Fibroblast of lung (primary cell): Measurements from ENCODE around the gene NOL6. TPM values are rescaled to one million over a fixed set of nuclear protein-coding genes. Genes with fewer than 3 reads are reported as not detected.
A peak's percentile ranks its signal among the peaks of the same experiment; 100 is the strongest.
"Not testable (repeated sequence)": the region's sequence is repeated elsewhere in the genome, so short reads cannot be mapped to it uniquely, and the experiment has no call there.

Experiments used
- DNase-seq, 2 donors: peaks; one replicate each; pipeline versions ENCODE4 v3.0.0 to v3.0.0-alpha.2; 2010; ENCODE audit warnings: low read depth in 2 of 2
- H2AFZ ChIP-seq: 2 replicates; pipeline ENCODE4 v1.5.1; 2012; ENCODE audit warnings: low read length, control low read depth, inconsistent platforms
- H3K27ac ChIP-seq: 2 replicates; pipeline ENCODE4 v1.5.1; 2011; ENCODE audit warnings: low read length, control low read depth; ENCODE audit not compliant: insufficient read depth
- H3K27me3 ChIP-seq: 2 replicates; pipeline ENCODE4 v1.5.1; 2011; ENCODE audit warnings: mild to moderate bottlenecking, low read length; ENCODE audit not compliant: control insufficient read depth, insufficient read depth
- H3K36me3 ChIP-seq: 2 replicates; pipeline ENCODE4 v1.5.1; 2011; ENCODE audit warnings: low read length; ENCODE audit not compliant: control insufficient read depth, insufficient read depth
- H3K4me1 ChIP-seq: 2 replicates; pipeline ENCODE4 v1.5.1; 2011; ENCODE audit warnings: low read length; ENCODE audit not compliant: control insufficient read depth, insufficient read depth; ENCODE audit errors: extremely low read depth
- H3K4me2 ChIP-seq: 2 replicates; pipeline ENCODE4 v1.5.1; 2011; ENCODE audit warnings: low read length, control low read depth; ENCODE audit not compliant: insufficient read depth; ENCODE audit errors: extremely low read depth
- H3K4me3 ChIP-seq, 4 experiments: fragments of 200-600 bp in 1 of 4; sonication (generic) in 1 of 4; replicated peaks in 1 of 4; 2 replicates each; pipeline ENCODE4 v1.5.1; 2011 to 2016; ENCODE audit warnings: low read length in 4 of 4, low read depth in 3 of 4, mild to moderate bottlenecking in 3 of 4, control low read depth in 2 of 4, inconsistent platforms in 1 of 4, mixed read lengths in 1 of 4; ENCODE audit not compliant: insufficient read depth in 1 of 4; ENCODE audit errors: control extremely low read depth in 1 of 4
- H3K79me2 ChIP-seq: 2 replicates; pipeline ENCODE4 v1.5.1; 2012; ENCODE audit warnings: mild to moderate bottlenecking, low read length, inconsistent platforms; ENCODE audit not compliant: control insufficient read depth, insufficient read depth
- H3K9ac ChIP-seq: 2 replicates; pipeline ENCODE4 v1.5.1; 2011; ENCODE audit warnings: mild to moderate bottlenecking, low read length, control low read depth; ENCODE audit not compliant: insufficient read depth
- H3K9me3 ChIP-seq: 2 replicates; pipeline ENCODE4 v1.5.1; 2012; ENCODE audit warnings: low read depth, low read length; ENCODE audit not compliant: control insufficient read depth, insufficient read depth
- H4K20me1 ChIP-seq: 2 replicates; pipeline ENCODE4 v1.5.1; 2011; ENCODE audit warnings: low read length; ENCODE audit not compliant: control insufficient read depth, insufficient read depth; ENCODE audit errors: extremely low read depth
- CTCF ChIP-seq, 2 donors: IDR thresholded peaks in 1 of 2; conservative IDR thresholded peaks in 1 of 2; 1 replicate in 1 of 2; 2 replicates in 1 of 2; pipeline ENCODE4 v1.5.1; 2011 to 2012; ENCODE audit warnings: low read length in 2 of 2, control low read depth in 1 of 2, inconsistent platforms in 1 of 2, low read depth in 1 of 2, mild to moderate bottlenecking in 1 of 2
- EZH2 ChIP-seq: IDR thresholded peaks from 2 replicates; pipeline ENCODE4 v1.5.1; 2012; ENCODE audit warnings: low read length, control low read depth, mild to moderate bottlenecking; ENCODE audit errors: missing control alignments
- polyA plus RNA-seq, 2 donors: library from polyadenylated mRNA; depleted of rRNA in 1 of 2; stranded (reverse) in 1 of 2; unstranded in 1 of 2; fragments of >200 nt; gene quantifications; 2 replicates each; pipeline ENCODE4 v1.2.1, GENCODE V29; 2011 to 2012; ENCODE audit warnings: missing spikeins in 1 of 2
- total RNA-seq: library from RNA; depleted of rRNA; stranded (reverse); fragments of >200 nt; gene quantifications from 2 replicates; pipeline ENCODE4 v1.2.1, GENCODE V29; 2014

Gene NOL6
- total and polyA plus RNA-seq, 2 donors (not counting 1 experiment from before 2014, with no cell fraction given): 15.2 to 24.4 TPM

GRCh38 chr9:33425128-33425533 lies 48.6 kb downstream of the NOL6 start:
- H3K27me3 ChIP-seq: peaks cover 2% of the 10 kb centered on the region
- no peak overlapping the region for H3K4me3 ChIP-seq
- H3K9ac ChIP-seq: no peak overlapping the region
- no peaks in the 10 kb centered on the region for H3K9me3 ChIP-seq
- H3K4me2 ChIP-seq: no peak overlapping the region
- H3K4me1 ChIP-seq: no peaks in the 10 kb centered on the region
- DNase-seq: peak; percentile 26 to 34
- TF ChIP-seq CTCF (conservative IDR thresholded peaks at IDR 0.05 in 1 of 2, IDR thresholded peaks at IDR 0.05 in 1 of 2; ENCODE audit: low read depth in 1 of 2, low read length in 2 of 2): no peak
- TF ChIP-seq EZH2: no peak
- no peaks in the 10 kb centered on the region for H3K79me2 ChIP-seq
- no peaks in the 10 kb centered on the region for H4K20me1 ChIP-seq
- no peak overlapping the region for H3K27ac ChIP-seq
- no peak overlapping the region for H2AFZ ChIP-seq
- no peaks in the 10 kb centered on the region for H3K36me3 ChIP-seq

- not testable (repeated sequence) for H3K9ac ChIP-seq, H3K79me2 ChIP-seq, H4K20me1 ChIP-seq, H2AFZ ChIP-seq, DNase-seq, H3K4me2 ChIP-seq, H3K27me3 ChIP-seq, H3K4me1 ChIP-seq, H3K36me3 ChIP-seq, H3K4me3 ChIP-seq, H3K9me3 ChIP-seq, H3K27ac ChIP-seq
Observed at GRCh38 chr9:33424492-33424891, 49.2 kb downstream of the NOL6 start.

GRCh38 chr9:33424043-33424442 lies 49.7 kb downstream of the NOL6 start:
- H3K27ac ChIP-seq, H3K36me3 ChIP-seq: not testable (repeated sequence)

GRCh38 chr9:33419708-33420303 lies 53.9 kb downstream of the NOL6 start:
- Histone ChIP-seq H3K79me2 (no peaks in the 10 kb centered on the region), H3K9ac (no peak overlapping the region), H4K20me1 (no peaks in the 10 kb centered on the region), H3K4me3 (no peak overlapping the region), H3K9me3 (no peaks in the 10 kb centered on the region), H3K36me3 (no peaks in the 10 kb centered on the region), H3K27me3 (peaks cover 9% of the 10 kb centered on the region), H3K4me1 (no peaks in the 10 kb centered on the region), H3K27ac (no peak overlapping the region), H3K4me2 (no peak overlapping the region), H2AFZ (no peak overlapping the region)
- no peak for DNase-seq
- TF ChIP-seq CTCF (conservative IDR thresholded peaks at IDR 0.05 in 1 of 2, IDR thresholded peaks at IDR 0.05 in 1 of 2; ENCODE audit: low read depth in 1 of 2, low read length in 2 of 2) (no peak), EZH2 (no peak)

More at GRCh38 chr9:33424043-33424442, 49.7 kb downstream of the NOL6 start:
- not testable (repeated sequence) for H3K4me1 ChIP-seq, H3K4me2 ChIP-seq, H3K27me3 ChIP-seq, H2AFZ ChIP-seq, H3K79me2 ChIP-seq, H3K9ac ChIP-seq, H3K9me3 ChIP-seq, H4K20me1 ChIP-seq, H3K4me3 ChIP-seq, DNase-seq
